Caco-2 (cell line): Measurements from ENCODE around the gene USP38. TPM values are rescaled to one million over a fixed set of nuclear protein-coding genes. Genes with fewer than 3 reads are reported as not detected.

Source experiments
- Bru-seq: library from RNA; stranded (reverse); fragments of 400-500 nt; gene quantifications from one replicate; lab custom pipeline; 2021; lab: Mats Ljungman, UMichigan
- BruChase-seq, 2 experiments: library from RNA; stranded (reverse); fragments of 400-500 nt; gene quantifications; one replicate each; lab custom pipeline; 2021; lab: Mats Ljungman, UMichigan
- BruUV-seq: library from RNA; stranded (reverse); fragments of 400-500 nt; replicated peaks from 2 replicates; lab custom pipeline; 2021; lab: Mats Ljungman, UMichigan
- CTCF ChIA-PET: fragments of 300-600 bp; sonication (Branson Sonifier 250); formaldehyde crosslinking; loops from one replicate; lab custom pipeline; 2022; ENCODE audit warnings: antibody characterized with exemption; lab: Charles Lee
- POLR2A ChIA-PET: fragments of 300-600 bp; sonication (Branson Sonifier 250); formaldehyde crosslinking; loops from one replicate; lab custom pipeline; 2022; ENCODE audit warnings: antibody characterized with exemption; lab: Charles Lee
- DNase-seq, 2 experiments: peaks; one replicate each; pipeline versions ENCODE4 v3.0.0 to v3.0.0-alpha.2; 2020 to 2022
- H3K27me3 ChIP-seq: replicated peaks from 2 replicates; pipeline ENCODE4 v1.6.0; 2011; ENCODE audit warnings: low read length; ENCODE audit not compliant: control insufficient read depth, insufficient read depth
- H3K36me3 ChIP-seq: 2 replicates; pipeline ENCODE4 v1.5.1; 2011; ENCODE audit warnings: low read length; ENCODE audit not compliant: control insufficient read depth, insufficient read depth
- H3K4me1 ChIP-seq: fragments of 250-450 bp; sonication (Bioruptor Pico); 2 replicates; pipeline ENCODE4 v1.5.1; 2020; ENCODE audit warnings: mild to moderate bottlenecking
- H3K4me3 ChIP-seq: 2 replicates; pipeline ENCODE4 v1.5.1; 2011; ENCODE audit warnings: low read depth, mild to moderate bottlenecking, control low read depth, low read length
- H3K9me3 ChIP-seq: fragments of 250-450 bp; sonication (Bioruptor Pico); 2 replicates; pipeline ENCODE4 v1.5.1; 2020; ENCODE audit warnings: mild to moderate bottlenecking, moderate library complexity
- H3K27ac Mint-ChIP-seq: one replicate; pipeline ENCODE4 v1.8.0; 2022; ENCODE audit warnings: mixed read lengths; ENCODE audit not compliant: unreplicated experiment
- H3K27me3 Mint-ChIP-seq: one replicate; pipeline ENCODE4 v1.8.0; 2022; ENCODE audit warnings: mixed read lengths; ENCODE audit not compliant: insufficient read depth, unreplicated experiment
- H3K36me3 Mint-ChIP-seq: one replicate; pipeline ENCODE4 v1.8.0; 2022; ENCODE audit warnings: mild to moderate bottlenecking, mixed read lengths; ENCODE audit not compliant: insufficient read depth, unreplicated experiment
- H3K4me1 Mint-ChIP-seq: one replicate; pipeline ENCODE4 v1.8.0; 2022; ENCODE audit warnings: low read depth, mixed read lengths; ENCODE audit not compliant: unreplicated experiment
- H3K4me3 Mint-ChIP-seq: one replicate; pipeline ENCODE4 v1.8.0; 2022; ENCODE audit warnings: mild to moderate bottlenecking, moderate library complexity, mixed read lengths; ENCODE audit not compliant: unreplicated experiment
- H3K9me3 Mint-ChIP-seq: one replicate; pipeline ENCODE4 v1.8.0; 2022; ENCODE audit warnings: mixed read lengths; ENCODE audit not compliant: unreplicated experiment
- intact Hi-C: fragments of 100-400 bp; cut with micrococcal nuclease; formaldehyde crosslinking; loops from one replicate; pipeline ENCODE4 v1.10.0; 2022; ENCODE audit not compliant: unreplicated experiment
- long read RNA-seq: library from polyadenylated mRNA; stranded (forward); transcript quantifications from one replicate; pipeline ENCODE4 v2.0.0, GENCODE V29; 2022
- total RNA-seq: library from RNA; stranded (reverse); gene quantifications from 2 replicates; pipeline ENCODE4 v1.2.3, GENCODE V29; 2022
- TF ChIP-seq, protein P1 (sequence below), 2 experiments: fragments of 200-600 bp in 1 of 2; IDR thresholded peaks; 1 replicate in 1 of 2; 2 replicates in 1 of 2; pipeline versions ENCODE4 v1.5.1 to v1.8.0; 2011 to 2022; ENCODE audit warnings: antibody characterized with exemption in 1 of 2, control low read depth in 1 of 2, inconsistent platforms in 1 of 2, low read depth in 1 of 2, low read length in 1 of 2, mild to moderate bottlenecking in 1 of 2, moderate library complexity in 1 of 2; ENCODE audit not compliant: insufficient read depth in 1 of 2, severe bottlenecking in 1 of 2, unreplicated experiment in 1 of 2

USP38 gene, protein sequence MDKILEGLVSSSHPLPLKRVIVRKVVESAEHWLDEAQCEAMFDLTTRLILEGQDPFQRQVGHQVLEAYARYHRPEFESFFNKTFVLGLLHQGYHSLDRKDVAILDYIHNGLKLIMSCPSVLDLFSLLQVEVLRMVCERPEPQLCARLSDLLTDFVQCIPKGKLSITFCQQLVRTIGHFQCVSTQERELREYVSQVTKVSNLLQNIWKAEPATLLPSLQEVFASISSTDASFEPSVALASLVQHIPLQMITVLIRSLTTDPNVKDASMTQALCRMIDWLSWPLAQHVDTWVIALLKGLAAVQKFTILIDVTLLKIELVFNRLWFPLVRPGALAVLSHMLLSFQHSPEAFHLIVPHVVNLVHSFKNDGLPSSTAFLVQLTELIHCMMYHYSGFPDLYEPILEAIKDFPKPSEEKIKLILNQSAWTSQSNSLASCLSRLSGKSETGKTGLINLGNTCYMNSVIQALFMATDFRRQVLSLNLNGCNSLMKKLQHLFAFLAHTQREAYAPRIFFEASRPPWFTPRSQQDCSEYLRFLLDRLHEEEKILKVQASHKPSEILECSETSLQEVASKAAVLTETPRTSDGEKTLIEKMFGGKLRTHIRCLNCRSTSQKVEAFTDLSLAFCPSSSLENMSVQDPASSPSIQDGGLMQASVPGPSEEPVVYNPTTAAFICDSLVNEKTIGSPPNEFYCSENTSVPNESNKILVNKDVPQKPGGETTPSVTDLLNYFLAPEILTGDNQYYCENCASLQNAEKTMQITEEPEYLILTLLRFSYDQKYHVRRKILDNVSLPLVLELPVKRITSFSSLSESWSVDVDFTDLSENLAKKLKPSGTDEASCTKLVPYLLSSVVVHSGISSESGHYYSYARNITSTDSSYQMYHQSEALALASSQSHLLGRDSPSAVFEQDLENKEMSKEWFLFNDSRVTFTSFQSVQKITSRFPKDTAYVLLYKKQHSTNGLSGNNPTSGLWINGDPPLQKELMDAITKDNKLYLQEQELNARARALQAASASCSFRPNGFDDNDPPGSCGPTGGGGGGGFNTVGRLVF
- total RNA-seq (19.8 and 22.7 TPM in 2 replicates), Bru-seq, nascent RNA (percentile 95 among the genes with signal in this experiment), BruChase-seq, experiment 1, labeled RNA remaining after a 2-hour chase (percentile 91 among the genes with signal in this experiment), BruChase-seq, experiment 2, labeled RNA remaining after a 6-hour chase (percentile 75 among the genes with signal in this experiment)
- long read RNA-seq, full-length matches to known transcripts, result 18 of 28 reads
- long read RNA-seq, partial matches to known transcripts, result 7 of 28 reads
- long read RNA-seq, other reads (novel, unspliced or antisense), result 3 of 28 reads

DNA sequence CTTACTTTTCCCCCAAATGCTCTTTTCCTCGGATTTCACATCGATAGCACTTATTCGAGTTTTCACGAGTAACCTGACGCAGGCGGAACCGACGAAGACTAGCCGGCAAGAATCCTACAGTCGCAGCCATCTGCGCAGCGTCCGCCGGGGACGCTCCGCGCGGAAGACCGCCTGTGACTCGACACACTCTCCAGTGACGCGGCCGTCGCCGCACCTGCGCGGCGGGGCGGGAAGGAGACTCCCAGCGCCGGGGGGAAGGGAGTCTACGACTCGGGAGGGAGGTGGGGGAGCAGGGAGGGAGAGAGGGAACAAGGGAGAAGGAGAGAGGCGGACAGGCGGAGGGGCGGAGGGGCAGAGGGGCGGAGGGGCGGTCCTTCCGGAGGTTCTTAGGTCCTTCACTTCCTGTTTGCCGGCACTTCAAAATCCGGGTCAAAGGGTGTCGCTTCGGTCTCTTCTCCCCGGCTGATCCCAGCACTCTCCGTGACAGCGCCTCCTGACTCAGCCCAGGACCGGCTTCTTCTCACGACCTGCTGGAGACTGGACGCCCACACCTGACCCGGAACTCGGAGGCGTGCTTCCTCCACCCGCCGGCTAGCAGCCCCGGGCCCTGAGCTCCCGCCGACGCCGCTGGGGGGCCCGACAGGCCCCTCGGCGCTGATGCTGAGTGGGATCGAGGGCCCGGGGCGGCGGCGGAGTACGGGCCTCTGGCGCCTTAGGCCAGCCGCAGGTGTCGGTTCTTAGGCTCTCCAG is at the start of gene USP38:
USP38 (plus strand) TSS at position 415 of the 750 bp plus-strand sequence. CDS start 534 bp downstream, outside the sequence.
- Mint-ChIP-seq H3K9me3 (no peaks in the 10 kb centered on the region), H3K4me1 (peaks cover 29% of the 10 kb centered on the region), H3K36me3 (peaks cover 41% of the 10 kb centered on the region), H3K27ac (peak within 1 kb of the TSS; percentile 96), H3K4me3 (peak within 1 kb of the TSS; percentile 89), H3K27me3 (no peaks in the 10 kb centered on the region)
- no peaks in the 10 kb centered on the region for H3K36me3 ChIP-seq
- peak within 1 kb of the TSS; percentile 96 for H3K4me3 ChIP-seq
- no peaks in the 10 kb centered on the region for H3K27me3 ChIP-seq
- peak; percentile 93 to 97 for DNase-seq
- BruUV-seq, result no TSS peak
- H3K9me3 ChIP-seq, result no peaks in the 10 kb centered on the region
- peaks cover 13% of the 10 kb centered on the region; the same call in 1 of the 2 replicates for H3K4me1 ChIP-seq
- ChIA-PET POLR2A (interaction anchor here (0.9 to 1.0 kb wide), 2 partner anchors 89 to 328 kb away, joined by 3 read pairs; partner anchors contain the start of gene SMARCA5), CTCF (no interaction called here)
- intact Hi-C loops, result loop anchor here (1.0 kb wide), 2 partner anchors 89 to 329 kb away; partner anchors contain the start of gene SMARCA5
- TF ChIP-seq, protein P1, sequence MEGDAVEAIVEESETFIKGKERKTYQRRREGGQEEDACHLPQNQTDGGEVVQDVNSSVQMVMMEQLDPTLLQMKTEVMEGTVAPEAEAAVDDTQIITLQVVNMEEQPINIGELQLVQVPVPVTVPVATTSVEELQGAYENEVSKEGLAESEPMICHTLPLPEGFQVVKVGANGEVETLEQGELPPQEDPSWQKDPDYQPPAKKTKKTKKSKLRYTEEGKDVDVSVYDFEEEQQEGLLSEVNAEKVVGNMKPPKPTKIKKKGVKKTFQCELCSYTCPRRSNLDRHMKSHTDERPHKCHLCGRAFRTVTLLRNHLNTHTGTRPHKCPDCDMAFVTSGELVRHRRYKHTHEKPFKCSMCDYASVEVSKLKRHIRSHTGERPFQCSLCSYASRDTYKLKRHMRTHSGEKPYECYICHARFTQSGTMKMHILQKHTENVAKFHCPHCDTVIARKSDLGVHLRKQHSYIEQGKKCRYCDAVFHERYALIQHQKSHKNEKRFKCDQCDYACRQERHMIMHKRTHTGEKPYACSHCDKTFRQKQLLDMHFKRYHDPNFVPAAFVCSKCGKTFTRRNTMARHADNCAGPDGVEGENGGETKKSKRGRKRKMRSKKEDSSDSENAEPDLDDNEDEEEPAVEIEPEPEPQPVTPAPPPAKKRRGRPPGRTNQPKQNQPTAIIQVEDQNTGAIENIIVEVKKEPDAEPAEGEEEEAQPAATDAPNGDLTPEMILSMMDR (IDR thresholded peaks at IDR 0.05; ENCODE audit: insufficient read depth in 1 of 2, low read depth in 1 of 2, low read length in 1 of 2, severe bottlenecking in 1 of 2, unreplicated experiment in 1 of 2), result peak in 1 of 2 experiments; percentile 13

DNA sequence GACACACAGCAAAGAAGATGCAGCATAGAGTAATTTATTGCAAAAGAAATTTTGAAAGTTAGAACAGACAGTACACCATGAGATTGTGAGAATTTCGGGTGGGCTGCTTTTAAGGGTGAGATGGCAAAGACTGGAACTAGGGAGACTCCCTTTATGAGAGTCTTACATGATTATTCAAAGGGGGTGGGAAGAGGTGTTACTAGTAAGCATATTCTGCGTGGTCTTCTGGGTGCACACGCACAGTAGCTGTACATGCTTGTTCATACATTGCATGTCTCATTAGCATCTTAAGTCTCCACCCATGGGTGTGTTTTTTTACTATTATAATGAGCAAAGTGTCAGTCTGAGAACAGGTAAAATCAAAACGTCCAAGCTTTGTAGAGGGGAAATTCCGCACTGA is 49.4 kb upstream of the USP38 start:
- Histone ChIP-seq H3K4me3 (no peak overlapping the region), H3K9me3 (no peaks in the 10 kb centered on the region), H3K27me3 (no peaks in the 10 kb centered on the region), H3K4me1 (no peaks in the 10 kb centered on the region), H3K36me3 (no peaks in the 10 kb centered on the region)
- H3K36me3 Mint-ChIP-seq, result no peaks in the 10 kb centered on the region
- no peaks in the 10 kb centered on the region for H3K4me1 Mint-ChIP-seq
- no peaks in the 10 kb centered on the region for H3K27me3 Mint-ChIP-seq
- CTCF ChIA-PET, result no interaction called here
- intact Hi-C loops, result no loop called here
- BruUV-seq, result no TSS peak
- no peak for DNase-seq
- no peak overlapping the region for H3K27ac Mint-ChIP-seq
- POLR2A ChIA-PET, result no interaction called here
- H3K4me3 Mint-ChIP-seq, result no peak overlapping the region
- no peaks in the 10 kb centered on the region for H3K9me3 Mint-ChIP-seq
- TF ChIP-seq, protein P1 (IDR thresholded peaks at IDR 0.05; ENCODE audit: insufficient read depth in 1 of 2, low read depth in 1 of 2, low read length in 1 of 2, severe bottlenecking in 1 of 2, unreplicated experiment in 1 of 2), result no peak
